K562 (cell line): ENCODE results near the gene SLC6A13. TPM values are rescaled to one million over a fixed set of nuclear protein-coding genes. Genes with fewer than 3 reads are reported as not detected.

ENCODE experiments used
- ZNF24 ChIP-seq: fragments of 450-650 bp; IDR thresholded peaks from 2 replicates; pipeline ENCODE4 v1.6.1; 2016
- polyA plus RNA-seq, 8 experiments: library from polyadenylated mRNA; depleted of rRNA in 4 of 8; stranded (reverse) in 5 of 8; unstranded in 3 of 8; fragments of >200 nt; fragmentation: Nextera tagmentation in 2 of 8; fragmentation: Illumina TruSeq in 1 of 8; extraction: Ambion mirVana in 2 of 8; extraction: Trizol in 1 of 8; gene quantifications; 2 replicates each; pipeline versions ENCODE4 v1.2.1 to v1.2.3, GENCODE V29; 2011 to 2014; ENCODE audit warnings: inconsistent platforms in 1 of 8, missing spikeins in 1 of 8
- total RNA-seq, 7 experiments: library from RNA; depleted of rRNA in 6 of 7; stranded (reverse); fragments of >200 nt in 6 of 7; fragmentation: Illumina TruSeq in 2 of 7; extraction: Trizol in 2 of 7; gene quantifications; 2 replicates each; pipeline versions ENCODE4 v1.2.1 to v1.2.3, GENCODE V29; 2011 to 2021; ENCODE audit warnings: low replicate concordance in 1 of 7
- TF ChIP-seq, protein P1 (sequence below): fragments of 200-600 bp; sonication (generic); IDR thresholded peaks from one replicate; pipeline ENCODE4 v1.6.1; 2012; ENCODE audit warnings: mild to moderate bottlenecking, low read depth, low read length, inconsistent platforms

The SLC6A13 gene
- total and polyA plus RNA-seq, 9 of the 15 experiments (the other 6 are each of a cell fraction or from before 2014, with no cell fraction given), result 0.06 to 0.33 (median 0.22) TPM; not detected in 4

DNA sequence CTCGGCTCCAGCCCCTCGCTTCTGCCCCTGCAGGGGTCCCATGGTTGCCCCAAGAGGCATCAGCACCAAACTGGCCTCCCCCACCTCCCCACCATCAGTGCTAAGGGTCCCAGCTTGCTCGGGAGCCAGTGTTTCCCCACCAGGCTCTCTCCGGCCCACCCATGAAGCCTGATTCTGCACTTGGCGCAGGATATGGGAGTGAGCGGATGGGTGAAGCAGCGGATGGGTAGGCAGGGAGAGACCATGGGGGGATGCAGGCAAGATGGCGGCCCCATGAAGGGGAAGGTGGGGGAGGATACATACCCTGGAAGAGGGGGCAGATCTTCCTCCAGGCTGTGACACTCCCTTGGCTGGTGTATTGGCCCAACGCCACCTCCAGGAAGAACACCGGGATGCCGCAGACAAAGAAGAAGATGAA, 58.4 kb downstream of the SLC6A13 start (continued):
- TF ChIP-seq, protein P1, sequence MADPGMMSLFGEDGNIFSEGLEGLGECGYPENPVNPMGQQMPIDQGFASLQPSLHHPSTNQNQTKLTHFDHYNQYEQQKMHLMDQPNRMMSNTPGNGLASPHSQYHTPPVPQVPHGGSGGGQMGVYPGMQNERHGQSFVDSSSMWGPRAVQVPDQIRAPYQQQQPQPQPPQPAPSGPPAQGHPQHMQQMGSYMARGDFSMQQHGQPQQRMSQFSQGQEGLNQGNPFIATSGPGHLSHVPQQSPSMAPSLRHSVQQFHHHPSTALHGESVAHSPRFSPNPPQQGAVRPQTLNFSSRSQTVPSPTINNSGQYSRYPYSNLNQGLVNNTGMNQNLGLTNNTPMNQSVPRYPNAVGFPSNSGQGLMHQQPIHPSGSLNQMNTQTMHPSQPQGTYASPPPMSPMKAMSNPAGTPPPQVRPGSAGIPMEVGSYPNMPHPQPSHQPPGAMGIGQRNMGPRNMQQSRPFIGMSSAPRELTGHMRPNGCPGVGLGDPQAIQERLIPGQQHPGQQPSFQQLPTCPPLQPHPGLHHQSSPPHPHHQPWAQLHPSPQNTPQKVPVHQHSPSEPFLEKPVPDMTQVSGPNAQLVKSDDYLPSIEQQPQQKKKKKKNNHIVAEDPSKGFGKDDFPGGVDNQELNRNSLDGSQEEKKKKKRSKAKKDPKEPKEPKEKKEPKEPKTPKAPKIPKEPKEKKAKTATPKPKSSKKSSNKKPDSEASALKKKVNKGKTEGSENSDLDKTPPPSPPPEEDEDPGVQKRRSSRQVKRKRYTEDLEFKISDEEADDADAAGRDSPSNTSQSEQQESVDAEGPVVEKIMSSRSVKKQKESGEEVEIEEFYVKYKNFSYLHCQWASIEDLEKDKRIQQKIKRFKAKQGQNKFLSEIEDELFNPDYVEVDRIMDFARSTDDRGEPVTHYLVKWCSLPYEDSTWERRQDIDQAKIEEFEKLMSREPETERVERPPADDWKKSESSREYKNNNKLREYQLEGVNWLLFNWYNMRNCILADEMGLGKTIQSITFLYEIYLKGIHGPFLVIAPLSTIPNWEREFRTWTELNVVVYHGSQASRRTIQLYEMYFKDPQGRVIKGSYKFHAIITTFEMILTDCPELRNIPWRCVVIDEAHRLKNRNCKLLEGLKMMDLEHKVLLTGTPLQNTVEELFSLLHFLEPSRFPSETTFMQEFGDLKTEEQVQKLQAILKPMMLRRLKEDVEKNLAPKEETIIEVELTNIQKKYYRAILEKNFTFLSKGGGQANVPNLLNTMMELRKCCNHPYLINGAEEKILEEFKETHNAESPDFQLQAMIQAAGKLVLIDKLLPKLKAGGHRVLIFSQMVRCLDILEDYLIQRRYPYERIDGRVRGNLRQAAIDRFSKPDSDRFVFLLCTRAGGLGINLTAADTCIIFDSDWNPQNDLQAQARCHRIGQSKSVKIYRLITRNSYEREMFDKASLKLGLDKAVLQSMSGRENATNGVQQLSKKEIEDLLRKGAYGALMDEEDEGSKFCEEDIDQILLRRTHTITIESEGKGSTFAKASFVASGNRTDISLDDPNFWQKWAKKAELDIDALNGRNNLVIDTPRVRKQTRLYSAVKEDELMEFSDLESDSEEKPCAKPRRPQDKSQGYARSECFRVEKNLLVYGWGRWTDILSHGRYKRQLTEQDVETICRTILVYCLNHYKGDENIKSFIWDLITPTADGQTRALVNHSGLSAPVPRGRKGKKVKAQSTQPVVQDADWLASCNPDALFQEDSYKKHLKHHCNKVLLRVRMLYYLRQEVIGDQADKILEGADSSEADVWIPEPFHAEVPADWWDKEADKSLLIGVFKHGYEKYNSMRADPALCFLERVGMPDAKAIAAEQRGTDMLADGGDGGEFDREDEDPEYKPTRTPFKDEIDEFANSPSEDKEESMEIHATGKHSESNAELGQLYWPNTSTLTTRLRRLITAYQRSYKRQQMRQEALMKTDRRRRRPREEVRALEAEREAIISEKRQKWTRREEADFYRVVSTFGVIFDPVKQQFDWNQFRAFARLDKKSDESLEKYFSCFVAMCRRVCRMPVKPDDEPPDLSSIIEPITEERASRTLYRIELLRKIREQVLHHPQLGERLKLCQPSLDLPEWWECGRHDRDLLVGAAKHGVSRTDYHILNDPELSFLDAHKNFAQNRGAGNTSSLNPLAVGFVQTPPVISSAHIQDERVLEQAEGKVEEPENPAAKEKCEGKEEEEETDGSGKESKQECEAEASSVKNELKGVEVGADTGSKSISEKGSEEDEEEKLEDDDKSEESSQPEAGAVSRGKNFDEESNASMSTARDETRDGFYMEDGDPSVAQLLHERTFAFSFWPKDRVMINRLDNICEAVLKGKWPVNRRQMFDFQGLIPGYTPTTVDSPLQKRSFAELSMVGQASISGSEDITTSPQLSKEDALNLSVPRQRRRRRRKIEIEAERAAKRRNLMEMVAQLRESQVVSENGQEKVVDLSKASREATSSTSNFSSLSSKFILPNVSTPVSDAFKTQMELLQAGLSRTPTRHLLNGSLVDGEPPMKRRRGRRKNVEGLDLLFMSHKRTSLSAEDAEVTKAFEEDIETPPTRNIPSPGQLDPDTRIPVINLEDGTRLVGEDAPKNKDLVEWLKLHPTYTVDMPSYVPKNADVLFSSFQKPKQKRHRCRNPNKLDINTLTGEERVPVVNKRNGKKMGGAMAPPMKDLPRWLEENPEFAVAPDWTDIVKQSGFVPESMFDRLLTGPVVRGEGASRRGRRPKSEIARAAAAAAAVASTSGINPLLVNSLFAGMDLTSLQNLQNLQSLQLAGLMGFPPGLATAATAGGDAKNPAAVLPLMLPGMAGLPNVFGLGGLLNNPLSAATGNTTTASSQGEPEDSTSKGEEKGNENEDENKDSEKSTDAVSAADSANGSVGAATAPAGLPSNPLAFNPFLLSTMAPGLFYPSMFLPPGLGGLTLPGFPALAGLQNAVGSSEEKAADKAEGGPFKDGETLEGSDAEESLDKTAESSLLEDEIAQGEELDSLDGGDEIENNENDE, result no peak
- TF ChIP-seq ZNF24, result no peak
